Caco-2 (cell line): ENCODE data around the gene TACC3. TPM values are rescaled to one million over a fixed set of nuclear protein-coding genes. Genes with fewer than 3 reads are reported as not detected.

Experiments used
- BruUV-seq: library from RNA; stranded (reverse); fragments of 400-500 nt; replicated peaks from 2 replicates; lab custom pipeline; 2021; lab: Mats Ljungman, UMichigan
- CTCF ChIA-PET: fragments of 300-600 bp; sonication (Branson Sonifier 250); formaldehyde crosslinking; loops from one replicate; lab custom pipeline; 2022; ENCODE audit warnings: antibody characterized with exemption; lab: Charles Lee
- POLR2A ChIA-PET: fragments of 300-600 bp; sonication (Branson Sonifier 250); formaldehyde crosslinking; loops from one replicate; lab custom pipeline; 2022; ENCODE audit warnings: antibody characterized with exemption; lab: Charles Lee
- DNase-seq, 2 experiments: peaks; one replicate each; pipeline versions ENCODE4 v3.0.0 to v3.0.0-alpha.2; 2020 to 2022
- H3K27me3 ChIP-seq: replicated peaks from 2 replicates; pipeline ENCODE4 v1.6.0; 2011; ENCODE audit warnings: low read length; ENCODE audit not compliant: control insufficient read depth, insufficient read depth
- H3K36me3 ChIP-seq: 2 replicates; pipeline ENCODE4 v1.5.1; 2011; ENCODE audit warnings: low read length; ENCODE audit not compliant: control insufficient read depth, insufficient read depth
- H3K4me1 ChIP-seq: fragments of 250-450 bp; sonication (Bioruptor Pico); 2 replicates; pipeline ENCODE4 v1.5.1; 2020; ENCODE audit warnings: mild to moderate bottlenecking
- H3K4me3 ChIP-seq: 2 replicates; pipeline ENCODE4 v1.5.1; 2011; ENCODE audit warnings: low read depth, mild to moderate bottlenecking, control low read depth, low read length
- H3K9me3 ChIP-seq: fragments of 250-450 bp; sonication (Bioruptor Pico); 2 replicates; pipeline ENCODE4 v1.5.1; 2020; ENCODE audit warnings: mild to moderate bottlenecking, moderate library complexity
- H3K27ac Mint-ChIP-seq: one replicate; pipeline ENCODE4 v1.8.0; 2022; ENCODE audit warnings: mixed read lengths; ENCODE audit not compliant: unreplicated experiment
- H3K27me3 Mint-ChIP-seq: one replicate; pipeline ENCODE4 v1.8.0; 2022; ENCODE audit warnings: mixed read lengths; ENCODE audit not compliant: insufficient read depth, unreplicated experiment
- H3K36me3 Mint-ChIP-seq: one replicate; pipeline ENCODE4 v1.8.0; 2022; ENCODE audit warnings: mild to moderate bottlenecking, mixed read lengths; ENCODE audit not compliant: insufficient read depth, unreplicated experiment
- H3K4me1 Mint-ChIP-seq: one replicate; pipeline ENCODE4 v1.8.0; 2022; ENCODE audit warnings: low read depth, mixed read lengths; ENCODE audit not compliant: unreplicated experiment
- H3K4me3 Mint-ChIP-seq: one replicate; pipeline ENCODE4 v1.8.0; 2022; ENCODE audit warnings: mild to moderate bottlenecking, moderate library complexity, mixed read lengths; ENCODE audit not compliant: unreplicated experiment
- H3K9me3 Mint-ChIP-seq: one replicate; pipeline ENCODE4 v1.8.0; 2022; ENCODE audit warnings: mixed read lengths; ENCODE audit not compliant: unreplicated experiment
- intact Hi-C: fragments of 100-400 bp; cut with micrococcal nuclease; formaldehyde crosslinking; loops from one replicate; pipeline ENCODE4 v1.10.0; 2022; ENCODE audit not compliant: unreplicated experiment
- total RNA-seq: library from RNA; stranded (reverse); gene quantifications from 2 replicates; pipeline ENCODE4 v1.2.3, GENCODE V29; 2022
- TF ChIP-seq, protein P1 (sequence below), 2 experiments: fragments of 200-600 bp in 1 of 2; IDR thresholded peaks; 1 replicate in 1 of 2; 2 replicates in 1 of 2; pipeline versions ENCODE4 v1.5.1 to v1.8.0; 2011 to 2022; ENCODE audit warnings: antibody characterized with exemption in 1 of 2, control low read depth in 1 of 2, inconsistent platforms in 1 of 2, low read depth in 1 of 2, low read length in 1 of 2, mild to moderate bottlenecking in 1 of 2, moderate library complexity in 1 of 2; ENCODE audit not compliant: insufficient read depth in 1 of 2, severe bottlenecking in 1 of 2, unreplicated experiment in 1 of 2

TACC3 gene
- total RNA-seq, 1 experiment from 2014 or later: 106 TPM

GRCh38 chr4:1773754-1774153 is 52.4 kb downstream of the TACC3 start:
- POLR2A ChIA-PET: no interaction called here
- Histone ChIP-seq H3K36me3 (no peaks in the 10 kb centered on the region), H3K4me1 (peaks cover 44% of the 10 kb centered on the region), H3K4me3 (no peak overlapping the region), H3K27me3 (no peaks in the 10 kb centered on the region), H3K9me3 (no peaks in the 10 kb centered on the region)
- TF ChIP-seq, protein P1, sequence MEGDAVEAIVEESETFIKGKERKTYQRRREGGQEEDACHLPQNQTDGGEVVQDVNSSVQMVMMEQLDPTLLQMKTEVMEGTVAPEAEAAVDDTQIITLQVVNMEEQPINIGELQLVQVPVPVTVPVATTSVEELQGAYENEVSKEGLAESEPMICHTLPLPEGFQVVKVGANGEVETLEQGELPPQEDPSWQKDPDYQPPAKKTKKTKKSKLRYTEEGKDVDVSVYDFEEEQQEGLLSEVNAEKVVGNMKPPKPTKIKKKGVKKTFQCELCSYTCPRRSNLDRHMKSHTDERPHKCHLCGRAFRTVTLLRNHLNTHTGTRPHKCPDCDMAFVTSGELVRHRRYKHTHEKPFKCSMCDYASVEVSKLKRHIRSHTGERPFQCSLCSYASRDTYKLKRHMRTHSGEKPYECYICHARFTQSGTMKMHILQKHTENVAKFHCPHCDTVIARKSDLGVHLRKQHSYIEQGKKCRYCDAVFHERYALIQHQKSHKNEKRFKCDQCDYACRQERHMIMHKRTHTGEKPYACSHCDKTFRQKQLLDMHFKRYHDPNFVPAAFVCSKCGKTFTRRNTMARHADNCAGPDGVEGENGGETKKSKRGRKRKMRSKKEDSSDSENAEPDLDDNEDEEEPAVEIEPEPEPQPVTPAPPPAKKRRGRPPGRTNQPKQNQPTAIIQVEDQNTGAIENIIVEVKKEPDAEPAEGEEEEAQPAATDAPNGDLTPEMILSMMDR (IDR thresholded peaks at IDR 0.05; ENCODE audit: insufficient read depth in 1 of 2, low read depth in 1 of 2, low read length in 1 of 2, severe bottlenecking in 1 of 2, unreplicated experiment in 1 of 2): no peak
- CTCF ChIA-PET: no interaction called here
- Mint-ChIP-seq H3K9me3 (no peaks in the 10 kb centered on the region), H3K4me3 (no peak overlapping the region), H3K27me3 (no peaks in the 10 kb centered on the region), H3K27ac (no peak overlapping the region), H3K36me3 (peaks cover 2% of the 10 kb centered on the region), H3K4me1 (peaks cover under 1% of the 10 kb centered on the region)
- intact Hi-C loops: no loop called here
- no peak for DNase-seq
- BruUV-seq: no TSS peak

DNA sequence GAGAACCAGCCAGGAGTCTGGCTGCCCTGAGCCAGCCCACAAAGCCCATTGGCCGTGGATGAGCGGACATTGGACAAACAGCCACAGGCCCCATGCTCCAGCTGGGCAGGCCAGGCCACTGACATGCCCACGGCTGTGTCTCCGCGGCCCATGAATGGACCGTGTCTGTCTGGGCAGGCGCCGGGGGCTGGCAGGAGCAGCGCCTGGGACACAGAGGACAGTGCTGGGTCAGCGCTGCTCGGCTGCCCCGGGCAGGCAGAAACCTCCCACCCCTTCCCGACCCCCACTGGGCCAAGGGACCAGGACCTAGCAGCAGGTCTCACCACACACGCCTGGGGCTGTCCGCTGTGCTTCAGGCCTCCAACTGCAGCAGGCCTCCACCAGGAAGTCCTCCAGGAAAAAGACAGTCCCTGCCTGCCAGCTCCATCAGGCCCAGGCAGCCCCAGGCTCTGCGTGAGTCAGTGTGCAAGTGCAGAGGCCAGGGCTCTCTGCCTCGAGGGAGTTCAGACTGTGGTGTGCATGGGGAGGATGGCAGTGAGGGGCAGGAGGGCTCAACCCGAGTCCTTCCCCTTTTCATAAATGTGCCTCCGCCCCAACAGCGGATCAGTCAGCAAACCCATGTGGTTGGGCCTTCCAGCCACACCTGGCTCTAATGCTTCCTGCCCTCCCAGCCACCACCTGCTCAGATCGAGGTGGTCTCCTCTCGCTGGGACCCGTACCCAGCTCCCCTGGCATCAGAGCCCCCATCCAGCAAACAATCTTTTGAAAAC is 54.6 kb downstream of the TACC3 start:
- Histone ChIP-seq H3K36me3 (no peaks in the 10 kb centered on the region), H3K4me1 (peaks cover 35% of the 10 kb centered on the region), H3K4me3 (no peak overlapping the region), H3K27me3 (no peaks in the 10 kb centered on the region), H3K9me3 (no peaks in the 10 kb centered on the region)
- Mint-ChIP-seq H3K27ac (no peak overlapping the region), H3K27me3 (no peaks in the 10 kb centered on the region), H3K4me1 (no peaks in the 10 kb centered on the region), H3K36me3 (peaks cover 4% of the 10 kb centered on the region), H3K4me3 (no peak overlapping the region), H3K9me3 (no peaks in the 10 kb centered on the region)
- ChIA-PET CTCF (no interaction called here), POLR2A (no interaction called here)
- no peak for DNase-seq
- TF ChIP-seq, protein P1 (IDR thresholded peaks at IDR 0.05; ENCODE audit: insufficient read depth in 1 of 2, low read depth in 1 of 2, low read length in 1 of 2, severe bottlenecking in 1 of 2, unreplicated experiment in 1 of 2): no peak
- intact Hi-C loops: no loop called here
- no TSS peak for BruUV-seq

DNA sequence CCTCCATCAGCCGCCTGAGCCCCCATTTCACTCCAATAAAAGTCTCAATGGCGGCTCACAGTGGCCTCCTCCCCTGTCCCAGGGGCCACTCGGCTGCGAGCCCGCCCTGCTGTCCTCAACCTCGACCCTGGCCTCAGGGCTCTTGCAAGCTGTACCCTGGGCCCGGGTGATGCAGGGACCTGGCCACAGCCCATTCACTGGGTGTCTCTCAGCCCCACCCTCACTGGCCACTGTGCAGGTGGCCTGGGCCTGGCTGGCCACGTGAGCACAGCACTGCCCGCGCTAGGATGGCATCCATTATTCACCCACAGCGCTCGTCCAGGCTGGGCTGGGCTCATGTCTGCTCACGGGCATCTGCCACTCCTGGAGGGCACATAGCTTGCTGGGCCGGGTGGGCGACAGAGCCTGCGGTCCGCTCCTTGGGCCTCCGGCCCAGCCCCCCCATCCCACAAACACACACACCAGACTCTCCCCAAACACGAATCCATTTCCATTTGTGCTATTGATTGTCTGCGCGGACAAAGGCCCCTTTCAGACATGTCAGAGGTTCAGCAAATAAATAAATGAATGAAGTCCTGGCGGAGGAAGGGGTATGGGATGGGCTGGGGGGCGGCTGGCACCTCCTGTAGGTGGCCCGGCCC is 55.3 kb downstream of the TACC3 start:
- intact Hi-C loops: no loop called here
- POLR2A ChIA-PET: interaction anchor here (1.4 kb wide), 1 partner anchor 9 kb away, joined by 5 read pairs; no protein-coding TSS in a partner anchor
- H3K27ac Mint-ChIP-seq: no peak overlapping the region

More for the DNA sequence above, 55.3 kb downstream of the TACC3 start:
- Histone ChIP-seq H3K9me3 (no peaks in the 10 kb centered on the region), H3K27me3 (no peaks in the 10 kb centered on the region), H3K4me1 (peaks cover 28% of the 10 kb centered on the region), H3K36me3 (no peaks in the 10 kb centered on the region), H3K4me3 (no peak overlapping the region)
- H3K4me3 Mint-ChIP-seq: no peak overlapping the region
- no peaks in the 10 kb centered on the region for H3K9me3 Mint-ChIP-seq
- no peaks in the 10 kb centered on the region for H3K4me1 Mint-ChIP-seq
- no peak for DNase-seq
- no TSS peak for BruUV-seq
- CTCF ChIA-PET: interaction anchor here (1.1 kb wide), 1 partner anchor 11 kb away, joined by 3 read pairs; no protein-coding TSS in a partner anchor
- H3K27me3 Mint-ChIP-seq: no peaks in the 10 kb centered on the region
- TF ChIP-seq, protein P1 (IDR thresholded peaks at IDR 0.05; ENCODE audit: insufficient read depth in 1 of 2, low read depth in 1 of 2, low read length in 1 of 2, severe bottlenecking in 1 of 2, unreplicated experiment in 1 of 2): no peak
- peaks cover 4% of the 10 kb centered on the region for H3K36me3 Mint-ChIP-seq
